IMR-90 (cell line): ENCODE measurements around the gene PIP4K2A. TPM values are rescaled to one million over a fixed set of nuclear protein-coding genes. Genes with fewer than 3 reads are reported as not detected.

Experiments used
- ATAC-seq: fragments of 200-7000 bp; cut with Tn5 transposase; 2 replicates; pipeline ENCODE4 v1.9.1; 2020; ENCODE audit warnings: low read depth, mild to moderate bottlenecking, moderate library complexity
- BruUV-seq: library from RNA; stranded (reverse); fragments of 400-500 nt; replicated peaks from 2 replicates; lab custom pipeline; 2021; lab: Mats Ljungman, UMichigan
- CTCF ChIA-PET: fragments of 300-600 bp; formaldehyde crosslinking; extraction: SDS; loops from one replicate; lab custom pipeline; 2021; ENCODE audit warnings: antibody characterized with exemption; lab: Yijun Ruan, JAX
- POLR2A ChIA-PET: fragments of 300-600 bp; sonication (Branson Sonifier 250); formaldehyde crosslinking; loops from one replicate; lab custom pipeline; 2022; ENCODE audit warnings: antibody characterized with exemption; ENCODE audit not compliant: unreplicated experiment; lab: Charles Lee
- DNase-seq: peaks from one replicate; pipeline ENCODE4 v3.0.0; 2013
- H2AFZ ChIP-seq: replicated peaks from 2 replicates; pipeline ENCODE3; 2013; ENCODE audit warnings: low read length, mild to moderate bottlenecking; ENCODE audit not compliant: poor library complexity
- H2AK5ac ChIP-seq: 2 replicates; pipeline ENCODE4 v1.6.1; 2013; ENCODE audit warnings: low read depth, low read length, inconsistent platforms
- H2AK9ac ChIP-seq: replicated peaks from 2 replicates; pipeline ENCODE3; 2013; ENCODE audit warnings: mild to moderate bottlenecking, low read depth, low read length, moderate library complexity; ENCODE audit not compliant: poor library complexity
- H2BK120ac ChIP-seq: 2 replicates; pipeline ENCODE4 v1.6.1; 2013; ENCODE audit warnings: low read depth, low read length, inconsistent platforms
- H2BK15ac ChIP-seq: 3 replicates; pipeline ENCODE4 v1.6.1; 2013; ENCODE audit warnings: low read depth, low read length, inconsistent platforms
- H2BK20ac ChIP-seq: 2 replicates; pipeline ENCODE4 v1.6.1; 2013; ENCODE audit warnings: low read depth, mild to moderate bottlenecking, inconsistent platforms, low read length, moderate library complexity
- H2BK5ac ChIP-seq: 2 replicates; pipeline ENCODE4 v1.6.1; 2013; ENCODE audit warnings: mild to moderate bottlenecking, low read depth, low read length, inconsistent platforms; ENCODE audit not compliant: poor library complexity, severe bottlenecking
- H3K14ac ChIP-seq: replicated peaks from 2 replicates; pipeline ENCODE4 v1.6.1; 2013; ENCODE audit warnings: low read depth, low read length, inconsistent platforms
- H3K18ac ChIP-seq: 2 replicates; pipeline ENCODE4 v1.6.1; 2013; ENCODE audit warnings: low read depth, low read length, control low read depth
- H3K23ac ChIP-seq: 2 replicates; pipeline ENCODE4 v1.6.1; 2013; ENCODE audit warnings: low read depth, low read length, inconsistent platforms
- H3K27ac ChIP-seq: 2 replicates; pipeline ENCODE4 v1.5.1; 2013; ENCODE audit warnings: mild to moderate bottlenecking, control low read depth, low read length; ENCODE audit not compliant: insufficient read depth
- H3K27me3 ChIP-seq: 2 replicates; pipeline ENCODE4 v1.6.1; 2013; ENCODE audit warnings: low read length; ENCODE audit not compliant: control insufficient read depth, insufficient read depth
- H3K36me3 ChIP-seq: 2 replicates; pipeline ENCODE4 v1.6.1; 2013; ENCODE audit warnings: low read length, mixed read lengths; ENCODE audit not compliant: control insufficient read depth, insufficient read depth
- H3K4ac ChIP-seq: 2 replicates; pipeline ENCODE4 v1.6.1; 2013; ENCODE audit warnings: low read depth, low read length, inconsistent platforms
- H3K4me1 ChIP-seq: 2 replicates; pipeline ENCODE4 v1.6.1; 2013; ENCODE audit warnings: low read length, mixed read lengths; ENCODE audit not compliant: control insufficient read depth, insufficient read depth
- H3K4me2 ChIP-seq: 2 replicates; pipeline ENCODE4 v1.6.1; 2013; ENCODE audit warnings: low read depth, mild to moderate bottlenecking, control low read depth, low read length, moderate library complexity
- H3K4me3 ChIP-seq: 2 replicates; pipeline ENCODE4 v1.5.1; 2013; ENCODE audit warnings: low read depth, mild to moderate bottlenecking, control low read depth, low read length, moderate library complexity; ENCODE audit not compliant: insufficient read depth
- H3K56ac ChIP-seq: 2 replicates; pipeline ENCODE4 v1.6.1; 2013; ENCODE audit warnings: low read length, inconsistent platforms; ENCODE audit not compliant: insufficient read depth; ENCODE audit errors: extremely low read depth
- H3K79me1 ChIP-seq, 2 experiments: 2 replicates each; pipeline ENCODE4 v1.6.1; 2013; ENCODE audit warnings: low read length in 2 of 2, inconsistent platforms in 1 of 2, low read depth in 1 of 2
- H3K9ac ChIP-seq: 2 replicates; pipeline ENCODE4 v1.6.1; 2013; ENCODE audit warnings: low read depth, low read length, control low read depth
- H3K9me1 ChIP-seq: 2 replicates; pipeline ENCODE4 v1.6.1; 2013; ENCODE audit warnings: low read length, inconsistent platforms; ENCODE audit not compliant: insufficient read depth
- H3K9me3 ChIP-seq: 2 replicates; pipeline ENCODE4 v1.6.1; 2013; ENCODE audit warnings: low read length; ENCODE audit not compliant: control insufficient read depth, insufficient read depth
- H4K20me1 ChIP-seq: 2 replicates; pipeline ENCODE4 v1.6.1; 2013; ENCODE audit warnings: low read length, inconsistent platforms; ENCODE audit not compliant: insufficient read depth
- H4K5ac ChIP-seq: 2 replicates; pipeline ENCODE4 v1.6.1; 2013; ENCODE audit warnings: mild to moderate bottlenecking, low read depth, low read length, control low read depth
- H4K8ac ChIP-seq, 2 experiments: 2 replicates each; pipeline ENCODE4 v1.6.1; 2013; ENCODE audit warnings: low read depth in 2 of 2, low read length in 2 of 2, control low read depth in 1 of 2, inconsistent platforms in 1 of 2
- H4K91ac ChIP-seq: 2 replicates; pipeline ENCODE4 v1.6.1; 2013; ENCODE audit warnings: low read depth, low read length, inconsistent platforms; ENCODE audit not compliant: insufficient read depth
- CEBPB ChIP-seq: IDR thresholded peaks from 2 replicates; pipeline ENCODE4 v1.6.1; 2012; ENCODE audit warnings: low read depth, low read length, improper control_type of control experiment
- CHD1 ChIP-seq: IDR thresholded peaks from 2 replicates; pipeline ENCODE4 v1.6.1; 2012; ENCODE audit warnings: low read depth, low read length, improper control_type of control experiment
- FOS ChIP-seq: fragments of 150-350 bp; IDR thresholded peaks from 2 replicates; pipeline ENCODE4 v1.6.1; 2016; ENCODE audit warnings: low read depth, low read length
- MAFK ChIP-seq: IDR thresholded peaks from 2 replicates; pipeline ENCODE4 v1.6.1; 2012; ENCODE audit warnings: low read depth, low read length, improper control_type of control experiment
- MAZ ChIP-seq: IDR thresholded peaks from 2 replicates; pipeline ENCODE4 v1.6.1; 2012; ENCODE audit warnings: low read depth, mild to moderate bottlenecking, low read length, improper control_type of control experiment, moderate library complexity, borderline replicate concordance
- MXI1 ChIP-seq: IDR thresholded peaks from 2 replicates; pipeline ENCODE4 v1.6.1; 2012; ENCODE audit warnings: low read depth, mild to moderate bottlenecking, low read length, moderate library complexity, borderline replicate concordance
- NFE2L2 ChIP-seq: fragments of 150-350 bp; IDR thresholded peaks from 2 replicates; pipeline ENCODE4 v1.6.1; 2016; ENCODE audit warnings: low read depth, mild to moderate bottlenecking, low read length
- RAD21 ChIP-seq: IDR thresholded peaks from 2 replicates; pipeline ENCODE4 v1.6.1; 2012; ENCODE audit warnings: low read length, improper control_type of control experiment
- RCOR1 ChIP-seq: IDR thresholded peaks from 2 replicates; pipeline ENCODE4 v1.6.1; 2012; ENCODE audit warnings: mild to moderate bottlenecking, low read length, improper control_type of control experiment; ENCODE audit not compliant: insufficient replicate concordance
- RFX5 ChIP-seq: IDR thresholded peaks from 2 replicates; pipeline ENCODE4 v1.8.0; 2012; ENCODE audit warnings: low read depth, mild to moderate bottlenecking, low read length, moderate library complexity
- SMC3 ChIP-seq: fragments of 150-350 bp; IDR thresholded peaks from 2 replicates; pipeline ENCODE4 v1.6.1; 2016; ENCODE audit warnings: low read depth, mild to moderate bottlenecking, antibody characterized with exemption, low read length, moderate library complexity
- WGBS, 2 experiments: methylation state at CpG; one replicate each; pipeline versions ENCODE4 v1.1.5 to v1.1.7; 2013; ENCODE audit warnings: missing lambda C conversion rate in 2 of 2; ENCODE audit not compliant: insufficient read length in 1 of 2; ENCODE audit errors: extremely low coverage in 2 of 2; 5-methylcytosine and 5-hydroxymethylcytosine counted together
- dilution Hi-C: fragments of 300-500 bp; cut with HindIII; formaldehyde crosslinking; loops from one replicate; pipeline ENCODE4 v1.14.3; 2018; ENCODE audit warnings: low sequenced_read_pairs; ENCODE audit not compliant: unreplicated experiment
- in situ Hi-C: fragments of 300-500 bp; cut with MboI; formaldehyde crosslinking; loops from 3 replicates; pipeline ENCODE4 v1.14.3; 2019; ENCODE audit warnings: low sequenced_read_pairs, inconsistent platforms, mixed read lengths
- intact Hi-C: fragments of 100-400 bp; cut with micrococcal nuclease; formaldehyde crosslinking; loops from 2 replicates; pipeline ENCODE4 v1.10.0; 2022
- polyA plus RNA-seq, 3 experiments: library from polyadenylated mRNA; depleted of rRNA; stranded (reverse); fragments of >200 nt; gene quantifications; 2 replicates each; pipeline ENCODE4 v1.2.3, GENCODE V29; 2012; ENCODE audit warnings: low replicate concordance in 1 of 3
- total RNA-seq: library from RNA; depleted of rRNA; stranded (reverse); fragments of >200 nt; gene quantifications from 2 replicates; pipeline ENCODE4 v1.2.3, GENCODE V29; 2012
- TF ChIP-seq, protein P1 (sequence below): fragments of 150-350 bp; IDR thresholded peaks from 2 replicates; pipeline ENCODE4 v1.6.1; 2016; ENCODE audit warnings: low read depth, mild to moderate bottlenecking, low read length, moderate library complexity, borderline replicate concordance

PIP4K2A gene
- total and polyA plus RNA-seq, 2 of the 4 experiments (the other 2 are of a cell fraction) = 9.8 to 18.1 TPM

DNA sequence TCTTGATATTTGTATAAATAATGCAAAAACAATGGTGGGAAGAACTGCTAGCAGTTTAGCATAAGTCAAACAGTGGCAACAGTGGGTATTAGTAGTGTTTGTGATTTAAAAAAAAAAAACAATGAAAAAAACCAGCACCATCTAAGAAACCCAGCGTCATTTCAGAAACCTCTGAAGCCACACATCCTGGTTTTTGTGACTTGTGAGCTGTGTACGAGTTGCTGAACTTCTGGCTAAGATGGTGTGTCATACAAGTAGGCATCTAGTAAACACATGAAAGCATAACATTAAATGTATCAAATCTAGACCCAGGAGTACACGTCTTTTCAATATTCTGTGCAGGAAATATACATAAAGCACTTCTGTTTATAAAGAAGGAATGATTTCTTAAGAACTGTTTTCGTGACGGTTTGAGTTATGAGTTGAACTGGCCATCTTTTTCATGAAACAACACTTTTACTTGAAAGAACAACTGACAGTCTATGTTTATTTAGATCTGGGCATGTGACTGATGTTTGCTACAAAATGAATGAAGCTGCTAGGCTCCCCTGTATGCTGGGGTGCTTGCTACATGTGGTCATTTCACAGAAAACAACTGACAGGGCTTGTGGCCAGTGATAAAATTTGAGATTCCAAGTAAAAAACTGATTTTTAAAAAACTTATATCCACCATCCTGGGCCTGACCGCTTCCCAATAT lies 143.5 kb downstream of the PIP4K2A start:
- H4K20me1 ChIP-seq = no peaks in the 10 kb centered on the region
- no peak overlapping the region for H2BK120ac ChIP-seq
- ATAC-seq (no peak; the same call in 1 of the 2 replicates), DNase-seq (no peak)
- no peaks in the 10 kb centered on the region for H3K9me3 ChIP-seq
- H3K4me2 ChIP-seq = no peak overlapping the region
- H3K18ac ChIP-seq = no peak overlapping the region
- H2BK5ac ChIP-seq = no peak overlapping the region
- TF ChIP-seq MAFK (no peak), RFX5 (no peak), SMC3 (no peak), CHD1 (no peak), CEBPB (no peak), RAD21 (no peak), MXI1 (no peak), NFE2L2 (no peak), FOS (no peak), RCOR1 (no peak), MAZ (no peak)
- TF ChIP-seq, protein P1, sequence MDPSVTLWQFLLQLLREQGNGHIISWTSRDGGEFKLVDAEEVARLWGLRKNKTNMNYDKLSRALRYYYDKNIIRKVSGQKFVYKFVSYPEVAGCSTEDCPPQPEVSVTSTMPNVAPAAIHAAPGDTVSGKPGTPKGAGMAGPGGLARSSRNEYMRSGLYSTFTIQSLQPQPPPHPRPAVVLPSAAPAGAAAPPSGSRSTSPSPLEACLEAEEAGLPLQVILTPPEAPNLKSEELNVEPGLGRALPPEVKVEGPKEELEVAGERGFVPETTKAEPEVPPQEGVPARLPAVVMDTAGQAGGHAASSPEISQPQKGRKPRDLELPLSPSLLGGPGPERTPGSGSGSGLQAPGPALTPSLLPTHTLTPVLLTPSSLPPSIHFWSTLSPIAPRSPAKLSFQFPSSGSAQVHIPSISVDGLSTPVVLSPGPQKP = no peak
- H4K91ac ChIP-seq = no peak overlapping the region
- H3K4ac ChIP-seq = no peak overlapping the region
- no peak overlapping the region for H2AK5ac ChIP-seq
- in situ Hi-C loops = loop anchor here (10.0 to 25.0 kb wide), 2 partner anchors 414 to 559 kb away; partner anchors contain the start of gene DNAJC1
- no peak overlapping the region for H3K23ac ChIP-seq
- H3K27me3 ChIP-seq = no peaks in the 10 kb centered on the region
- peaks cover 0 to 8% of the 10 kb centered on the region in 2 experiments; a peak in 2 of 4 replicates for H3K79me1 ChIP-seq
- no peak overlapping the region for H3K9ac ChIP-seq
- no peak overlapping the region for H4K8ac ChIP-seq
- no CpG with 5 or more reads among the region's 6 CpGs for WGBS, 2 experiments
- dilution Hi-C loops = no loop called here
- no TSS peak for BruUV-seq
- H2AK9ac ChIP-seq = no peak overlapping the region
- H3K4me1 ChIP-seq = no peaks in the 10 kb centered on the region
- no peak overlapping the region for H4K5ac ChIP-seq
- no peak overlapping the region for H3K4me3 ChIP-seq
- no peak overlapping the region for H3K56ac ChIP-seq
- no peak overlapping the region for H2BK15ac ChIP-seq
- H2AFZ ChIP-seq = no peak overlapping the region
- no peak overlapping the region for H3K27ac ChIP-seq
- POLR2A ChIA-PET = no interaction called here
- no peak overlapping the region for H2BK20ac ChIP-seq
- no peak overlapping the region for H3K14ac ChIP-seq
- intact Hi-C loops = loop anchor here (5.0 to 10.0 kb wide), 2 partner anchors 141 to 274 kb away; partner anchors contain the start of gene PIP4K2A
- H3K36me3 ChIP-seq = peaks cover 5% of the 10 kb centered on the region; the same call in 1 of the 2 replicates
- CTCF ChIA-PET = interaction anchor here (0.6 to 1.9 kb wide), 4 partner anchors 15 to 418 kb away, joined by 3 to 7 read pairs (median 4); no protein-coding TSS in a partner anchor
- peaks cover 3% of the 10 kb centered on the region; the same call in 1 of the 2 replicates for H3K9me1 ChIP-seq
